Peyer's patch (tissue), 4 donors: ENCODE results near the gene SCNN1A.

Experiments
- CTCF ChIP-seq, 6 experiments: fragments of 450-650 bp in 4 of 6; fragments of 200-600 bp in 2 of 6; sonication (generic) in 1 of 6; IDR thresholded peaks; one replicate each; pipeline ENCODE4 v1.5.1; 2017 to 2019; ENCODE audit warnings: antibody characterized with exemption in 6 of 6, mild to moderate bottlenecking in 3 of 6, moderate library complexity in 1 of 6
- POLR2A ChIP-seq, 2 donors: fragments of 450-650 bp; IDR thresholded peaks; one replicate each; pipeline ENCODE4 v1.5.1; 2017; ENCODE audit warnings: antibody characterized with exemption in 2 of 2, mild to moderate bottlenecking in 2 of 2, moderate library complexity in 2 of 2

GRCh38 chr12:6352193-6353173 is 22.9 kb downstream of the SCNN1A start:
- TF ChIP-seq CTCF (IDR thresholded peaks at IDR 0.05) (no peak), POLR2A (IDR thresholded peaks at IDR 0.05) (no peak)
